Activated T-cell treated with anti-CD3 and anti-CD28 coated beads, Interleukin-2, amount 50 U/mL, for 24 hours (primary cell): ENCODE measurements around the gene RIMBP2.
"Not testable (repeated sequence)": the region's sequence is repeated elsewhere in the genome, so short reads cannot be mapped to it uniquely, and the experiment has no call there.

ENCODE experiments used
- DNase-seq: peaks from one replicate; pipeline ENCODE4 v3.0.0-alpha.2; 2020
- H3K27ac Mint-ChIP-seq: 2 replicates; pipeline ENCODE4 v1.8.0; 2020; ENCODE audit warnings: mild to moderate bottlenecking, mixed read lengths
- H3K27me3 Mint-ChIP-seq: 2 replicates; pipeline ENCODE4 v1.8.0; 2020; ENCODE audit warnings: mixed read lengths
- H3K36me3 Mint-ChIP-seq: 2 replicates; pipeline ENCODE4 v1.8.0; 2020; ENCODE audit warnings: low read depth, mixed read lengths
- H3K4me1 Mint-ChIP-seq: 2 replicates; pipeline ENCODE4 v1.8.0; 2020; ENCODE audit warnings: low read depth, mixed read lengths
- H3K4me3 Mint-ChIP-seq: 2 replicates; pipeline ENCODE4 v1.8.0; 2020; ENCODE audit warnings: mild to moderate bottlenecking, moderate library complexity, mixed read lengths
- H3K9me3 Mint-ChIP-seq: 2 replicates; pipeline ENCODE4 v1.8.0; 2020; ENCODE audit warnings: mixed read lengths

RIMBP2 gene

DNA sequence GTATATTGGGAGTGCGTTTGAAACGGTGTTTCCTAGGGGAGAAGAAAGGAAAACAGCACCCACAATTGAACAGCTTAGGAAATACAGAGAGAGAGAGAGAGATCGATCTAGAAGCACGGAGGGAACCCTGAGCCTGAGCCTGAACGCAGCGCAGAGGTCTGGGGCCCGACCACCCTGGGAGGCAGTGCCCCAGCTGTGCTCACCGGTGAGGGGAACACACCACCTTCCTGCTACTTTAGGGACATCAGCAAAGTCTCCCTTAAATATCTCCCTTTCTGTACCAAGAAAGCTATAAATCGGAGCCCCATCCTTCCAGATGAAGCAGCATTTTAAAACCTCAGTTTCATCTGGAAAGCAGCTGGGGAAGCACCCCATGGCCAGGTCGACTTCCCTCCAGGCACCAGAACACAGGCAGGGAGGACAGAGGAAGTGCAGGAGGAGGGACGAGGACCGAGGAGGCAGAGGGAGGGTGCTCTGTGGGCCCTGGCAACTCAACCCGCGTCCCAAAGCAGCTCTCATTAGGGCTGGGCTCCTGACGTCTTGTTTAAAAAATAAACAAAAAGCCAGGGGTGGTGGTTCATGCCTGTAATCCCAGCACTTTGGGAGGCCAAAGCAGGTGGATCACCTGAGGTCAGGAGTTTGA lies 12.2 kb downstream of the RIMBP2 start:
- no peak for DNase-seq
- no peak overlapping the region for H3K27ac Mint-ChIP-seq
- H3K9me3 Mint-ChIP-seq = no peaks in the 10 kb centered on the region
- H3K4me3 Mint-ChIP-seq = no peak overlapping the region
- no peaks in the 10 kb centered on the region for H3K4me1 Mint-ChIP-seq
- no peaks in the 10 kb centered on the region for H3K27me3 Mint-ChIP-seq
- H3K36me3 Mint-ChIP-seq = no peaks in the 10 kb centered on the region

DNA sequence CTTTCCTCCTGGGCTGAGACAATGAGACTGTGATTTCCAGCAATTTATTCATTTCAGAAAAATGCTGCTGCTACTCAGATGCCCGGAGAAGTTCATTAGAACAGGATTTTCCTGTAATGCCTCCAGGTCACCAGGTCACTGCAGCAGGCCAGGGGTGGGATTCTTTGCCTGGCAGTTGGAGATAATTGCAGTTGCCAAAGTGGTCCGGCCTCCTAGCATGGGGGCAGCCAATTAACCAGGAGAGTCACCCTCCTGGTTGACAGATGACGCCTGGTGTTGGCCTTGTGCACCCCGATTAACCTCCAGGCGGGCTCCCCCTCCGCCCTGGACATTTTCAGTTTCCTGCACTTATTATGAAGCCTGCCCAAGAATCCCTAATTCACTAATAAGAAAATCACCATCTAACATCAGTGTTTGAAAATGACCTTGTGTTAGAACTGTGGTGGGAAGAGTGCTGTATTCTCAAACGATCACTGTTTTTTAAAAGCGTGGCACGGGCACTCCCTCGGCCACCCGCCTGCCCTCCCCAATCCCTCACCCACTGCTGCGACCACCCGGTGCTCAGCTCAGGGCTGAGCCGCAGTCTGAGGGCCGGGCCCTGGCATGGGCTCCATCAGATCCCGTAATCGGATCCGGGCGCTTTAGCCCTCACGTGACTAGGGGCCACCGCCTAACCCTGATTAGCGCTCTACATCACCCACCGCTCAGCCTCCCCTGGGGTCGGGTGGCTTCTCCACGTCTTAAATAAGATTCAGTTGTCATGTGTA lies 12.9 kb downstream of the RIMBP2 start:
- no peak overlapping the region for H3K27ac Mint-ChIP-seq
- no peaks in the 10 kb centered on the region for H3K4me1 Mint-ChIP-seq
- no peaks in the 10 kb centered on the region for H3K36me3 Mint-ChIP-seq
- H3K4me3 Mint-ChIP-seq = no peak overlapping the region
- H3K9me3 Mint-ChIP-seq = no peaks in the 10 kb centered on the region
- DNase-seq = no peak
- H3K27me3 Mint-ChIP-seq = no peaks in the 10 kb centered on the region

DNA sequence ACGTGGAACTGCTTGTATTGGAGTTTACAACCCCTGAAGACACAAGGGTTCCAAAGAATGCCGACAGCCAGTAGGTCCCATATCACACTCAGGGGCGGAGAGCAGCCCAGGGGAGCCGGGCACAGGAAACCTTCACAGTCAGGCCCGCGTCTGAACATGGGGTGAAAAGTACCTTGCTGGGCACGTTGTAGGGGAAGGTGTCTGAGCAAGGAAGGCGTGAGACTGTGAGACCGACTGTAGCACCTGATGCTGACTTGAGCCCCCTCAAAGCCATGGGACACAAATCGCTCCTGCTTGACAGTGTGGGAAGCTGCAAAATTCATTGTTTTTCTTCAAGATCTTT lies 14.7 kb downstream of the RIMBP2 start:
- Mint-ChIP-seq H3K27me3 (peaks cover 6% of the 10 kb centered on the region), H3K4me1 (no peaks in the 10 kb centered on the region), H3K27ac (no peak overlapping the region), H3K9me3 (no peaks in the 10 kb centered on the region), H3K4me3 (no peak overlapping the region), H3K36me3 (no peaks in the 10 kb centered on the region)
- DNase-seq = no peak

- Mint-ChIP-seq H3K36me3 (no peaks in the 10 kb centered on the region), H3K27ac (no peak overlapping the region), H3K4me3 (no peak overlapping the region), H3K4me1 (no peaks in the 10 kb centered on the region), H3K9me3 (no peaks in the 10 kb centered on the region), H3K27me3 (peaks cover 9% of the 10 kb centered on the region)
- no peak for DNase-seq
Observed at GRCh38 chr12:130700492-130701401, 15.4 kb downstream of the RIMBP2 start.

GRCh38 chr12:130698106-130698505 lies 18.0 kb downstream of the RIMBP2 start:
- Mint-ChIP-seq H3K9me3 (no peaks in the 10 kb centered on the region), H3K4me3 (no peak overlapping the region), H3K27ac (no peak overlapping the region), H3K4me1 (no peaks in the 10 kb centered on the region), H3K27me3 (peaks cover 25% of the 10 kb centered on the region), H3K36me3 (no peaks in the 10 kb centered on the region)
- no peak for DNase-seq

GRCh38 chr12:130696379-130697100 lies 19.6 kb downstream of the RIMBP2 start:
- Mint-ChIP-seq H3K27me3 (peaks cover 25% of the 10 kb centered on the region), H3K4me1 (no peaks in the 10 kb centered on the region), H3K9me3 (no peaks in the 10 kb centered on the region), H3K27ac (no peak overlapping the region), H3K36me3 (no peaks in the 10 kb centered on the region), H3K4me3 (no peak overlapping the region)
- no peak for DNase-seq

DNA sequence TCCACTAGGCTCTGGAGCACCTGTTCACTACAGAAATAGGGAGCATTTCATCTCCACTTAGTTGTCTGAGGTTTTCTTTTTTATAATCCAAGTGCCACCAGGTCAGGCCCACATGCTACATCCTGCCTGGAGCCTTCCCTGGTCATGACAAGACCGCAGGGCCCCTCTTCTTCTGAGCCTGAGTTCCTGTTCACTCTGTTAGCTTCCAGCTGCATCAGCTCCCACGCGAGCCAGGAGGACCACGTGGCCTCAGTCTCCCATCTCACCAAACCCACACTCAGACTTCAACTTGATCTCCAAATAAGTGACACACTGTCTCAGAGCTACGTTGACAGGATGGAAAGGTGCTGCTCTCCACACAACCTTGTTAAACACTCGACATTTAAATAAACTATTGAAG lies 21.0 kb downstream of the RIMBP2 start:
- Mint-ChIP-seq H3K9me3 (no peaks in the 10 kb centered on the region), H3K27me3 (peaks cover 25% of the 10 kb centered on the region), H3K4me3 (no peak overlapping the region), H3K4me1 (no peaks in the 10 kb centered on the region), H3K27ac (no peak overlapping the region), H3K36me3 (no peaks in the 10 kb centered on the region)
- no peak for DNase-seq

- H3K27me3 Mint-ChIP-seq = peaks cover 14% of the 10 kb centered on the region
- no peak overlapping the region for H3K4me3 Mint-ChIP-seq
- H3K36me3 Mint-ChIP-seq = no peaks in the 10 kb centered on the region
- no peaks in the 10 kb centered on the region for H3K4me1 Mint-ChIP-seq
- no peak for DNase-seq
- H3K9me3 Mint-ChIP-seq = no peaks in the 10 kb centered on the region
- no peak overlapping the region for H3K27ac Mint-ChIP-seq
Observed at GRCh38 chr12:130689408-130690405, 26.4 kb downstream of the RIMBP2 start.

DNA sequence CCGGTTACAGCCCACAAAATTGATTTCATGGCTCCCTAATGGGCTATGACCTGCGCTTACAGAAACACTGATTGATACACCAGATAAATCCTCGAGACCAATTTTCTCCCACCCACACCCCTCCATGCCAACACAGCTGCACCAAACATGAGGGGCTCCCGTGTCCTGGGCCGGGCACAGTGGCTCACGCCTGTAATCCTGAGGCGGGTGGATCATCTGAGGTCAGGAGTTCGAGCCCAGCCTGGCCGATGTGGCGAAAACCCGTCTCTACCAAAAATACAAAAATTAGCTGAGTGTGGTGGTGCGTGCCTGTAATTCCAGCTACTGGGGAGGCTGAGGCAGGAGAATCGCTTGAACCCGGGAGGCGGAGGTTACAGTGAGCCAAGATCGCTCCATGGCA lies 27.1 kb downstream of the RIMBP2 start:
- not testable (repeated sequence) for H3K27me3 Mint-ChIP-seq, H3K4me1 Mint-ChIP-seq, H3K36me3 Mint-ChIP-seq, DNase-seq, H3K27ac Mint-ChIP-seq, H3K9me3 Mint-ChIP-seq, H3K4me3 Mint-ChIP-seq

- Mint-ChIP-seq H3K36me3 (no peaks in the 10 kb centered on the region), H3K4me3 (no peak overlapping the region), H3K9me3 (no peaks in the 10 kb centered on the region), H3K4me1 (no peaks in the 10 kb centered on the region), H3K27ac (no peak overlapping the region), H3K27me3 (peaks cover 8% of the 10 kb centered on the region)
- DNase-seq = no peak
Observed at GRCh38 chr12:130687796-130688778, 28.0 kb downstream of the RIMBP2 start.

- H3K4me3 Mint-ChIP-seq = no peak overlapping the region
- no peaks in the 10 kb centered on the region for H3K36me3 Mint-ChIP-seq
Observed at GRCh38 chr12:130687190-130687589, 28.9 kb downstream of the RIMBP2 start.

DNA sequence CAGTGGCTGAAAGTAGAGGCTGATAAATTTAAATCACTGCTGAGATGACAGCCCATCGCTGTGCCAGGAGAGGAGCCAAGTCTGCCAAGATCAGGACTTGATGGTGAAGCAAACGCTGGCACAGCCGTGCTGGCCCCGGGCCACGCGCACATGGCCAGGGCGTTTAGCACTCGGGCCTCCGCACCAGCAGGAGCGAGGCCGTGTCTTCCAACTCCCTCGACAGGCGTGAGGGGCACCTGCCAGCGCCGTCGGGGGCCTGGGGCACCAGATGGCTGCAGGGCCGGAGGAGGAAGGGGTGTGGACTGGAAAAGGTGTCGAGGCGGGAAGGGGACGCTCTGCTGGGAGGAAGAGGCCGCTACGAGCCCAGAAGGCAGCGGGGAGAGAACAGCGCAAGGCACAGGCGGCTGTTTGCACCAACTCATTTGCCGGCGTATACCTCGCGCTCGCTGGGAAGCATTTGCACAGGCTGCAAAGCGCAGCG lies 29.5 kb downstream of the RIMBP2 start:
- no peaks in the 10 kb centered on the region for H3K9me3 Mint-ChIP-seq
- DNase-seq = no peak
- H3K27ac Mint-ChIP-seq = no peak overlapping the region
- no peak overlapping the region for H3K4me3 Mint-ChIP-seq
- no peaks in the 10 kb centered on the region for H3K4me1 Mint-ChIP-seq
- H3K36me3 Mint-ChIP-seq = no peaks in the 10 kb centered on the region
- peaks cover 8% of the 10 kb centered on the region for H3K27me3 Mint-ChIP-seq

More at GRCh38 chr12:130687190-130687589, 28.9 kb downstream of the RIMBP2 start:
- H3K9me3 Mint-ChIP-seq = no peaks in the 10 kb centered on the region
- no peak overlapping the region for H3K27ac Mint-ChIP-seq
- DNase-seq = no peak
- H3K4me1 Mint-ChIP-seq = no peaks in the 10 kb centered on the region
- H3K27me3 Mint-ChIP-seq = peaks cover 8% of the 10 kb centered on the region
